ENCODE data around the gene ZG16.

GRCh38 chr16:29730649-29731048 lies 47.4 kb upstream of the ZG16 start:
- TF ChIP-seq TAF1 (conservative IDR thresholded peaks at IDR 0.05): no peak
- no peak for TF ChIP-seq RAD21 (IDR thresholded peaks at IDR 0.05)
- TF ChIP-seq, protein P1, sequence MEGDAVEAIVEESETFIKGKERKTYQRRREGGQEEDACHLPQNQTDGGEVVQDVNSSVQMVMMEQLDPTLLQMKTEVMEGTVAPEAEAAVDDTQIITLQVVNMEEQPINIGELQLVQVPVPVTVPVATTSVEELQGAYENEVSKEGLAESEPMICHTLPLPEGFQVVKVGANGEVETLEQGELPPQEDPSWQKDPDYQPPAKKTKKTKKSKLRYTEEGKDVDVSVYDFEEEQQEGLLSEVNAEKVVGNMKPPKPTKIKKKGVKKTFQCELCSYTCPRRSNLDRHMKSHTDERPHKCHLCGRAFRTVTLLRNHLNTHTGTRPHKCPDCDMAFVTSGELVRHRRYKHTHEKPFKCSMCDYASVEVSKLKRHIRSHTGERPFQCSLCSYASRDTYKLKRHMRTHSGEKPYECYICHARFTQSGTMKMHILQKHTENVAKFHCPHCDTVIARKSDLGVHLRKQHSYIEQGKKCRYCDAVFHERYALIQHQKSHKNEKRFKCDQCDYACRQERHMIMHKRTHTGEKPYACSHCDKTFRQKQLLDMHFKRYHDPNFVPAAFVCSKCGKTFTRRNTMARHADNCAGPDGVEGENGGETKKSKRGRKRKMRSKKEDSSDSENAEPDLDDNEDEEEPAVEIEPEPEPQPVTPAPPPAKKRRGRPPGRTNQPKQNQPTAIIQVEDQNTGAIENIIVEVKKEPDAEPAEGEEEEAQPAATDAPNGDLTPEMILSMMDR (IDR thresholded peaks at IDR 0.05; ENCODE audit: low read depth, low read length, missing input control): no peak
- TF ChIP-seq MAX (IDR thresholded peaks at IDR 0.05): no peak
- no peak for TF ChIP-seq FOXA1 (IDR thresholded peaks at IDR 0.05)
- no peak for TF ChIP-seq YY1 (IDR thresholded peaks at IDR 0.05)
- TF ChIP-seq EGR1 (IDR thresholded peaks at IDR 0.05; ENCODE audit: low read depth in 2 of 2): no peak
- TF ChIP-seq JUND (IDR thresholded peaks at IDR 0.05): no peak
- TF ChIP-seq ZBTB33 (IDR thresholded peaks at IDR 0.05): no peak
- TF ChIP-seq HNF4A (conservative IDR thresholded peaks at IDR 0.05): no peak
- no peak for TF ChIP-seq FOXA2 (IDR thresholded peaks at IDR 0.05)
- no peak for TF ChIP-seq RXRA (IDR thresholded peaks at IDR 0.05)
- no peak for TF ChIP-seq REST (IDR thresholded peaks at IDR 0.05)

All from liver (tissue), 3 donors.